HG03460 (cell line): ENCODE measurements around the gene DNAH12.
"Not testable (repeated sequence)": the region's sequence is repeated elsewhere in the genome, so short reads cannot be mapped to it uniquely, and the experiment has no call there.

ENCODE experiments used
- ATAC-seq: cut with Tn5 transposase; IDR thresholded peaks from one replicate; pipeline ENCODE4 v1.9.1; 2021; ENCODE audit not compliant: unreplicated experiment

DNAH12 gene

GRCh38 chr3:57545636-57546268 is 1.6 kb upstream of the DNAH12 start:
- ATAC-seq, result no peak

GRCh38 chr3:57538465-57538864 is 5.7 kb downstream of the DNAH12 start:
- no peak for ATAC-seq

- no peak for ATAC-seq
These were observed 14.0 kb downstream of the DNAH12 start for GRCh38 chr3:57530071-57530608.

- no peak for ATAC-seq
These were observed 25.7 kb downstream of the DNAH12 start for GRCh38 chr3:57518276-57518915.

GRCh38 chr3:57512166-57512565 is 32.0 kb downstream of the DNAH12 start:
- ATAC-seq, result no peak

- no peak for ATAC-seq
These were observed 38.2 kb downstream of the DNAH12 start for GRCh38 chr3:57505901-57506300.

- no peak for ATAC-seq
These were observed 43.6 kb downstream of the DNAH12 start for GRCh38 chr3:57500506-57500905.

GRCh38 chr3:57497904-57498303 is 46.2 kb downstream of the DNAH12 start:
- no peak for ATAC-seq

- ATAC-seq, result no peak
These were observed 59.6 kb downstream of the DNAH12 start for GRCh38 chr3:57484563-57484962.

GRCh38 chr3:57477193-57477592 is 67.0 kb downstream of the DNAH12 start:
- not testable (repeated sequence) for ATAC-seq

GRCh38 chr3:57464801-57465200 is 79.3 kb downstream of the DNAH12 start:
- ATAC-seq, result no peak

- no peak for ATAC-seq
These were observed 80.1 kb downstream of the DNAH12 start for GRCh38 chr3:57464011-57464410.

- no peak for ATAC-seq
These were observed 92.8 kb downstream of the DNAH12 start for GRCh38 chr3:57451150-57451846.

GRCh38 chr3:57449276-57449847 is 94.8 kb downstream of the DNAH12 start:
- not testable (repeated sequence) for ATAC-seq

GRCh38 chr3:57448489-57448888 is 95.7 kb downstream of the DNAH12 start:
- ATAC-seq, result not testable (repeated sequence)

- ATAC-seq, result no peak
These were observed 97.8 kb downstream of the DNAH12 start for GRCh38 chr3:57446318-57446841.

GRCh38 chr3:57444469-57444868 is 99.7 kb downstream of the DNAH12 start:
- ATAC-seq, result no peak

GRCh38 chr3:57440144-57440543 is 104.0 kb downstream of the DNAH12 start:
- not testable (repeated sequence) for ATAC-seq

- ATAC-seq, result not testable (repeated sequence)
These were observed 105.7 kb downstream of the DNAH12 start for GRCh38 chr3:57438460-57438859.

GRCh38 chr3:57436195-57436761 is 107.9 kb downstream of the DNAH12 start:
- no peak for ATAC-seq

- ATAC-seq, result no peak
These were observed 110.1 kb downstream of the DNAH12 start for GRCh38 chr3:57434041-57434440.
